Esophagus muscularis mucosa (tissue), 4 donors: ENCODE measurements around the gene CADM3. TPM values are rescaled to one million over a fixed set of nuclear protein-coding genes. Genes with fewer than 3 reads are reported as not detected.

Experiments used
- DNase-seq: peaks from one replicate; pipeline ENCODE4 v3.0.0-alpha.2; 2017; ENCODE audit errors: extremely low spot score
- H3K27ac ChIP-seq, 4 donors: fragments of 200-600 bp; sonication (generic); replicated peaks in 1 of 4; 1 replicate in 3 of 4; 2 replicates in 1 of 4; pipeline ENCODE4 v1.5.1; 2016 to 2019; ENCODE audit warnings: mild to moderate bottlenecking in 1 of 4
- H3K27me3 ChIP-seq, 4 donors: fragments of 200-600 bp; sonication (generic); one replicate each; pipeline versions ENCODE4 v1.5.1 to v1.6.0; 2016 to 2019
- H3K36me3 ChIP-seq, 4 donors: fragments of 200-600 bp; sonication (generic); one replicate each; pipeline ENCODE4 v1.5.1; 2016 to 2019
- H3K4me1 ChIP-seq, 4 donors: fragments of 200-600 bp; sonication (generic); one replicate each; pipeline ENCODE4 v1.5.1; 2016 to 2019
- H3K4me3 ChIP-seq, 4 donors: fragments of 200-600 bp; sonication (generic); 1 replicate in 2 of 4; 2 replicates in 2 of 4; pipeline ENCODE4 v1.5.1; 2016 to 2019; ENCODE audit warnings: mild to moderate bottlenecking in 4 of 4, moderate library complexity in 1 of 4
- H3K9me3 ChIP-seq, 4 donors: fragments of 200-600 bp; sonication (generic); 1 replicate in 3 of 4; 2 replicates in 1 of 4; pipeline ENCODE4 v1.5.1; 2016 to 2019
- CTCF ChIP-seq, 3 experiments: fragments of 200-600 bp in 2 of 3; fragments of 450-650 bp in 1 of 3; sonication (generic) in 2 of 3; IDR thresholded peaks; one replicate each; pipeline ENCODE4 v1.5.1; 2017 to 2019; ENCODE audit warnings: antibody characterized with exemption in 3 of 3, mild to moderate bottlenecking in 2 of 3, moderate library complexity in 1 of 3
- EP300 ChIP-seq: sonication (generic); formaldehyde crosslinking; IDR thresholded peaks from one replicate; pipeline ENCODE4 v1.6.1; 2017; ENCODE audit warnings: antibody characterized with exemption
- POLR2A ChIP-seq: fragments of 450-650 bp; IDR thresholded peaks from one replicate; pipeline ENCODE4 v1.6.1; 2017; ENCODE audit warnings: antibody characterized with exemption, moderate library complexity, mild to moderate bottlenecking, low read depth
- POLR2AphosphoS5 ChIP-seq, 2 donors: sonication (generic); formaldehyde crosslinking; IDR thresholded peaks; one replicate each; pipeline ENCODE4 v1.6.1; 2017; ENCODE audit warnings: antibody characterized with exemption in 2 of 2
- WGBS: methylation state at CpG from one replicate; pipeline ENCODE4 v1.1.5; 2018; 5-methylcytosine and 5-hydroxymethylcytosine counted together
- intact Hi-C: fragments of 100-400 bp; cut with DNase I; formaldehyde crosslinking; loops from one replicate; pipeline ENCODE4 v1.15.1; 2023
- total RNA-seq, 4 donors: library from RNA; depleted of rRNA; stranded (reverse); fragments of >200 nt; gene quantifications; one replicate each; pipeline versions ENCODE4 v1.1.0 to v1.2.1, GENCODE V29; 2016

Gene CADM3
- total RNA-seq, 4 donors from 2014 or later: 10.8 to 24.7 (median 20.4) TPM

- no peaks in the 10 kb centered on the region for H3K9me3 ChIP-seq
- no peak overlapping the region for H3K27ac ChIP-seq
- intact Hi-C loops: no loop called here
- no peak overlapping the region for H3K4me3 ChIP-seq
- no peaks in the 10 kb centered on the region for H3K4me1 ChIP-seq
- 88% methylated on average over 8 of the region's 8 CpGs for WGBS
- H3K27me3 ChIP-seq: peaks cover 0 to 10% (median 0%) of the 10 kb centered on the region in 4 donors
- H3K36me3 ChIP-seq: no peaks in the 10 kb centered on the region
- DNase-seq: no peak
- TF ChIP-seq EP300 (no peak), POLR2AphosphoS5 (IDR thresholded peaks at IDR 0.05) (no peak), CTCF (IDR thresholded peaks at IDR 0.05) (no peak), POLR2A (no peak)
Observed at GRCh38 chr1:159229260-159229885, 58.0 kb downstream of the CADM3 start.

- Histone ChIP-seq H3K4me1 (no peaks in the 10 kb centered on the region), H3K27me3 (peaks cover 0 to 6% (median 0%) of the 10 kb centered on the region in 4 donors), H3K9me3 (no peaks in the 10 kb centered on the region), H3K27ac (no peak overlapping the region), H3K4me3 (no peak overlapping the region), H3K36me3 (no peaks in the 10 kb centered on the region)
- intact Hi-C loops: no loop called here
- DNase-seq: no peak
- TF ChIP-seq EP300 (no peak), CTCF (IDR thresholded peaks at IDR 0.05) (no peak), POLR2A (no peak), POLR2AphosphoS5 (IDR thresholded peaks at IDR 0.05) (no peak)
- 13% methylated on average over 1 of the region's 1 CpG for WGBS
Observed at GRCh38 chr1:159229896-159230295, 58.5 kb downstream of the CADM3 start.

- peaks cover 0 to 7% (median 2%) of the 10 kb centered on the region in 4 donors for H3K9me3 ChIP-seq
- no peaks in the 10 kb centered on the region for H3K36me3 ChIP-seq
- 63% methylated on average over 4 of the region's 4 CpGs for WGBS
- H3K27ac ChIP-seq: no peak overlapping the region
- TF ChIP-seq EP300: no peak
- TF ChIP-seq POLR2AphosphoS5 (IDR thresholded peaks at IDR 0.05): no peak
- no peak for TF ChIP-seq POLR2A
- TF ChIP-seq CTCF (IDR thresholded peaks at IDR 0.05): no peak
- no peak overlapping the region for H3K4me3 ChIP-seq
- H3K27me3 ChIP-seq: no peaks in the 10 kb centered on the region
- DNase-seq: no peak
- H3K4me1 ChIP-seq: no peaks in the 10 kb centered on the region
- intact Hi-C loops: no loop called here
Observed at GRCh38 chr1:159239551-159240220, 68.3 kb downstream of the CADM3 start.

- Histone ChIP-seq H3K36me3 (no peaks in the 10 kb centered on the region), H3K9me3 (peaks cover 0 to 17% (median 5%) of the 10 kb centered on the region in 4 donors), H3K4me1 (no peaks in the 10 kb centered on the region), H3K27ac (no peak overlapping the region), H3K27me3 (no peaks in the 10 kb centered on the region), H3K4me3 (no peak overlapping the region)
- no peak for DNase-seq
- 95% methylated on average over 3 of the region's 3 CpGs for WGBS
- intact Hi-C loops: no loop called here
- no peak for TF ChIP-seq EP300
- no peak for TF ChIP-seq POLR2A
- no peak for TF ChIP-seq POLR2AphosphoS5 (IDR thresholded peaks at IDR 0.05)
- TF ChIP-seq CTCF (IDR thresholded peaks at IDR 0.05): no peak
Observed at GRCh38 chr1:159247266-159247665, 75.9 kb downstream of the CADM3 start.
